HG02571 (cell line): ENCODE data around the gene TAS2R5.
"Not testable (repeated sequence)": the region's sequence is repeated elsewhere in the genome, so short reads cannot be mapped to it uniquely, and the experiment has no call there.

Experiments
- ATAC-seq: cut with Tn5 transposase; IDR thresholded peaks from one replicate; pipeline ENCODE4 v1.9.1; 2021; ENCODE audit warnings: mild to moderate bottlenecking, moderate library complexity; ENCODE audit not compliant: unreplicated experiment

Gene TAS2R5

DNA sequence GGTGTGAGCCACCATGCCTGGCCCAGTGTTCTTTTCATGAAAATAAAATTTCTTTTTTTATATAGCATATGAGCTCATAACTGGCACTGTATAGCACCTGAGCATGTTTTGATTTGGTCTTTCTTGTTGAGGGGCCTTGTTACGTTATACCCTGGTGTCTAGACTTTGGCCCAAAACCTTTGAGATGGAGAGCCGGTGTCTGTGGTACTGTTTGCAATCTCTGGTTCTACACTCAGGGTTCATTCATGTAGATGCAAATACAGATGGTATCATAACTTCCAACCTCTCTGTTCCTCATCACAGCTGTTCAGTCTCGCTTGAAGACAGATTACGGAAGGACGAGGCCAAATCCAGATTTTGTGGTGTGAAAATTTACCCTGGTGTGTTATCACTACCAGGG, at the start of gene TAS2R5:
TAS2R5 (plus strand) TSS at position 301 of the 400 bp plus-strand sequence. CDS start 145 bp downstream, outside the sequence.
- ATAC-seq: no peak

GRCh38 chr7:141742229-141742628, 47.8 kb upstream of the TAS2R5 start:
- no peak for ATAC-seq

DNA sequence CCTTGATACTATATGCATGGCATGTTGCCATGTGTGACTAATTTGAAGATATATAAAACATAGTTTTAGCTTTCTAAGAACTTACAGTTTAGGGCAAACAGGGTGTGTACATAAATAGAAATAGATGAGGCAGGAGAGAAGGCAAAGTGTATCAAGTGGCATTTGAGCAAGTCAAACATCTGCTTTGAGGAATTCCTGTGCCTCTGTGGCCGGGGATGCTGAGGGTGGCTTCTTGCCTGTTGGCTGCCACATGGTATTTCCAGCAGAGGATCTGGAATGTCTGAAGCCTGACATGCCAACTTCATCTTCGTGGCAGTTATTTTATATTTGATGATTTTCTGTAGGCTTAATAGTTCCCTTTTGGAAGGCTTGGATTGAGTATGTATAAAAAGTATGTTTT, 45.9 kb upstream of the TAS2R5 start:
- ATAC-seq: no peak

DNA sequence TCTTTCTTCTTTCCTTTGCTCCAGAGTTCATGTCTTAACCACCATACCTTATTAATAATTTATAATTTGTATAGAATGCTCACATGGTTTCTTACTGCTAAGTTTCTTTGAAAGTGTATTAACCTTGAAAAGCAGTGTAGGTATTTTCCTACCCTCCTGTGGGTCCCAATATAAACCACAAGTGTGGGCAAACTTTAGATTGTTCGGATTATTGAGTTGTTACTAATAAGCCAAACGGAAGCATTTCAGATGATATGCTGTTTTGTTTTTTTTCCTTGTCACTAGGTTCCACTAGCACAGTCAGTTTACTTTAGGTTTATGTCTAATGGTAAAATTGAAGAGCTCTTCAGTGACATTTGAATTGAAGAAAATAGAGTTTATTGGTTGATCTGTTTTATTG, 41.6 kb upstream of the TAS2R5 start:
- ATAC-seq: no peak

GRCh38 chr7:141751904-141752303, 38.1 kb upstream of the TAS2R5 start:
- not testable (repeated sequence) for ATAC-seq

DNA sequence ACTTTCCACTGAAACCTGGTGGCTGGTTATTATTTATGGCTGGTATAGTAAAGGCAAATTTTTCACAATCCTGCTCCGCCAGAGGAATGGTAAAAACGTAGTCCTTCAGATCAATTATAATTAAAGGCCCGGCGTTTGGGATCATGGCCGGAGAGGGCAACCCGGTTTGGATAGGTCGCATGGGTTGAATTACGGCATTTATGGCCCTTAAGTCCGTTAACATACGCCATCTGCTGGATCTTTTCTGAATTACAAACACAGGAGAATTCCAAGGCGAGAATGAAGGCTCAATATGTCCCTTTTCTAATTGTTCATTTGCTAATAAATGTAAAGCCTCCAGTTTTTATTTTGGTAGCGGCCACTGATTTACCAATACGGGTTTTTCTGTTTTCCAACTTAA, 37.4 kb upstream of the TAS2R5 start:
- no peak for ATAC-seq

GRCh38 chr7:141754939-141755338, 35.1 kb upstream of the TAS2R5 start:
- ATAC-seq: no peak

DNA sequence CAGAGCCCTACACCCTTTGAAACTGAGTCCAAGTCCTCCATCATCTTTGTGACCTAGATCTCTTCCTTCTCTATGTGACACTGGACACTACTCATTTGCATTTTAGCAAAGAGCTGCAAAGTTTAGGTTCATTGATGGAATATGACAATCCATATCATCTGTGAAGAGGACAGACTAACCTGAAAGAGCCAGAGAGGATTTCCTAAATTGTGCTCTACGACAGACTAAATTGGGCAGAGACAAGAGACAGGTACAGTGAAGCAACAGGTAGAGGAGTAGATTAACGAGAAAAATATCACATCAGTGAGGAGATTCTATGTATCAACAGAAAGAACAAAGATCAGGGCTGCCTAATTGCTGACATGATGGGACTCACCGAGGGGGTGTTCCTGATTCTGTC, 26.2 kb upstream of the TAS2R5 start, which contains the start of gene TAS2R3:
TAS2R3 (plus strand) TSS at position 301 of the 400 bp plus-strand sequence; CDS start at position 363, 62 bp downstream.
- no peak for ATAC-seq

DNA sequence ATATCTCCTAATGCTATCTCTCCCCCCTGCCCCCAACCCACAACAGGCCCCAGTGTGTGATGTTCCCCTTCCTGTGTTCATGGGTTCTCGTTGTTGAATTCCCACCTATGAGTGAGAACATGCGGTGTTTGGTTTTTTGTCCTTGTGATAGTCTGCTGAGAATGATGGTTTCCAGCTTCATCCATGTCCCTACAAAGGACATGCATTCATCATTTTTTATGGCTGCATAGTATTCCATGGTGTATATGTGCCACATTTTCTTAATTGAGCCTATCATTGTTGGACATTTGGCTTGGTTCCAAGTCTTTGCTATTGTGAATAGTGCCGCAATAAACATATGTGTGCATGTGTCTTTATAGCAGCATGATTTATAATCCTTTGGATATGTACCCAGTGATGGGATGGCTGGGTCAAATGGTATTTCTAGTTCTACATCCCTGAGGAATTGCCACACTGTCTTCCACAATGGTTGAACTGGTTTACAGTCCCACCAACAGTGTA, 19.9 kb upstream of the TAS2R5 start:
- not testable (repeated sequence) for ATAC-seq

- ATAC-seq: no peak
Observed at GRCh38 chr7:141776374-141776773, 13.6 kb upstream of the TAS2R5 start, which contains the start of gene TAS2R4. Gene TAS2R4, plus strand, starts transcription at chr7:141776674. Its CDS starts 1,815 bp downstream, at chr7:141778489.

- no peak for ATAC-seq
Observed at GRCh38 chr7:141785706-141786552, 4.1 kb upstream of the TAS2R5 start.

GRCh38 chr7:141788296-141788695, 1.7 kb upstream of the TAS2R5 start:
- ATAC-seq: no peak

DNA sequence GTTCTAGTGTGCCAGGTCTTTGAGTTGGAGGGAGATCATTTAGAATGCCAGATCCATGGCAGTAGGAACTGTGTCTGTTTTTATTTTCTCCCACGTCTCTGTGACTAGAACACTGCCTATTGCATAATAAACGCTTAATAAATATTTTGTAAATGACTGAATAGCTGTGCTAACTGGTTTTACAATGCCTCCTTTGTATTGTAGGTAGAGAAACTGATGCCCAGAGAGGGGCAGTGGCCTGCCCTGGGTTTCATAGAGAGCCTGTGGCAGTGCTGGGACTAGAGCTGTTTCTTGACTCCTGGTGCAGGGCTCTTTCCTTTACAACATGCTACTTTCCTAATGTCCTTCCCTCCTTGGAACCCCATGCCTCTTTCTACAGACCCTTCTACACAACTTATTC, 2.5 kb downstream of the TAS2R5 start:
- ATAC-seq: no peak

DNA sequence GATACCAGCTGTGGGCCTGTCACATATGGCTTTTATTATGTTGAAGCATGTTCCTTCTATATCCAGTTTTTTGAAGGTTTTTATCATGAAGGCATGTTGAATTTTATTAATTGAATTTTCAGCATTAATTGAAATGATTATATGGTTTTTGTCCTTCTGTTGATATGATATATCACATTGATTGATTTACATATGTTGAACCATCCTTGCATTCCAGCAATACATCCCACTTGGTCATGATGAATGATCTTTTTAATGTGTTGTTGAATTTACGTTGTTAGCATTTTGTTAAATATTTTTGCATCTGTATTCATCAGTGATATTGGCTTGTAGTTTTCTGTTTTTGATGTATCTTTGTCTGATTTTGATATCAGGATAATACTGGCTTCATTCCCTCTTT, 30.1 kb downstream of the TAS2R5 start:
- no peak for ATAC-seq

GRCh38 chr7:141822432-141822831, 32.4 kb downstream of the TAS2R5 start:
- not testable (repeated sequence) for ATAC-seq

DNA sequence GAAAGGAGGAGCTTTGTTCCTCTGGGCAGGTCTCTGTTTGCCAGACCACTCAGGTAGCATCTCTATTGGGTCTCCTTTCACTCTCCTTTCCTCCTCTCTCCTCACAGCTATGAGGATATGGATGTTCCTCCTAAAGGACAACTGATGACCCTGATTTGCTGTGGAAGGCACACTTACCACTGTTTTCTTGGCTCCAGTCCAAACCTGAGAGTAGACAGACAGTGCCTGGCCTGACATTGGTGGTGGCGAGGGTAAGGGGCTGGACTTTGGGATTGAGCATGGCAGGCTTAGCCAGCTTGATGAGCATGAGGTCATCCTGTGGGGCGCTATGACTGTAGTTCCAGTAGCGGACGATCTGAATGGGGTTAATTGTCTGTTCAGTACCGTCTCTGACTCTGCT, 47.7 kb downstream of the TAS2R5 start:
- ATAC-seq: no peak

GRCh38 chr7:141838581-141838980, 48.6 kb downstream of the TAS2R5 start:
- no peak for ATAC-seq

- ATAC-seq: no peak
Observed at GRCh38 chr7:141839256-141839655, 49.2 kb downstream of the TAS2R5 start.

DNA sequence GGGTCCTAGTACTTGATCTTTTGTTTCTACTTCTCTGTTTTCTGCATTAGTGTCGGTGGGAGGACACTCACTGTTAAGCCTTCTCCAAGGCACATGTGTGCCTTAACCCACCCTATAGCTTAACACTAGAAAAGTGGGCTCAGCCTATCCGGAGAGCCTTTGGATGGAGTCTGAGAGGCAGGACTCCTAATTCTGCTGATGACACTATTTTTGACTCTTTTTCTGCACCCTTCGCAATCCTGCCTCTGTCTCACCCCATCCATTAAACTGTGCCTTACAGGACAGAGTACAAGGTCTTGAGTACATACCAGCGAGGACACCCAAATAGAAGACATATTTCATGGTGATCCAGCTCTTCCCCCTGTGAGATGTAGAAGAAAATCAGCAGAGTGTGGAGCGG, 50.7 kb downstream of the TAS2R5 start:
- ATAC-seq: no peak
